ENCODE results near the gene COL4A4.

GRCh38 chr2:227183657-227184367 is 19.8 kb upstream of the COL4A4 start:
- TF ChIP-seq, protein P1, sequence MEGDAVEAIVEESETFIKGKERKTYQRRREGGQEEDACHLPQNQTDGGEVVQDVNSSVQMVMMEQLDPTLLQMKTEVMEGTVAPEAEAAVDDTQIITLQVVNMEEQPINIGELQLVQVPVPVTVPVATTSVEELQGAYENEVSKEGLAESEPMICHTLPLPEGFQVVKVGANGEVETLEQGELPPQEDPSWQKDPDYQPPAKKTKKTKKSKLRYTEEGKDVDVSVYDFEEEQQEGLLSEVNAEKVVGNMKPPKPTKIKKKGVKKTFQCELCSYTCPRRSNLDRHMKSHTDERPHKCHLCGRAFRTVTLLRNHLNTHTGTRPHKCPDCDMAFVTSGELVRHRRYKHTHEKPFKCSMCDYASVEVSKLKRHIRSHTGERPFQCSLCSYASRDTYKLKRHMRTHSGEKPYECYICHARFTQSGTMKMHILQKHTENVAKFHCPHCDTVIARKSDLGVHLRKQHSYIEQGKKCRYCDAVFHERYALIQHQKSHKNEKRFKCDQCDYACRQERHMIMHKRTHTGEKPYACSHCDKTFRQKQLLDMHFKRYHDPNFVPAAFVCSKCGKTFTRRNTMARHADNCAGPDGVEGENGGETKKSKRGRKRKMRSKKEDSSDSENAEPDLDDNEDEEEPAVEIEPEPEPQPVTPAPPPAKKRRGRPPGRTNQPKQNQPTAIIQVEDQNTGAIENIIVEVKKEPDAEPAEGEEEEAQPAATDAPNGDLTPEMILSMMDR (conservative IDR thresholded peaks at IDR 0.05; ENCODE audit: low read depth in 2 of 2), result no peak
- TF ChIP-seq, protein P2, sequence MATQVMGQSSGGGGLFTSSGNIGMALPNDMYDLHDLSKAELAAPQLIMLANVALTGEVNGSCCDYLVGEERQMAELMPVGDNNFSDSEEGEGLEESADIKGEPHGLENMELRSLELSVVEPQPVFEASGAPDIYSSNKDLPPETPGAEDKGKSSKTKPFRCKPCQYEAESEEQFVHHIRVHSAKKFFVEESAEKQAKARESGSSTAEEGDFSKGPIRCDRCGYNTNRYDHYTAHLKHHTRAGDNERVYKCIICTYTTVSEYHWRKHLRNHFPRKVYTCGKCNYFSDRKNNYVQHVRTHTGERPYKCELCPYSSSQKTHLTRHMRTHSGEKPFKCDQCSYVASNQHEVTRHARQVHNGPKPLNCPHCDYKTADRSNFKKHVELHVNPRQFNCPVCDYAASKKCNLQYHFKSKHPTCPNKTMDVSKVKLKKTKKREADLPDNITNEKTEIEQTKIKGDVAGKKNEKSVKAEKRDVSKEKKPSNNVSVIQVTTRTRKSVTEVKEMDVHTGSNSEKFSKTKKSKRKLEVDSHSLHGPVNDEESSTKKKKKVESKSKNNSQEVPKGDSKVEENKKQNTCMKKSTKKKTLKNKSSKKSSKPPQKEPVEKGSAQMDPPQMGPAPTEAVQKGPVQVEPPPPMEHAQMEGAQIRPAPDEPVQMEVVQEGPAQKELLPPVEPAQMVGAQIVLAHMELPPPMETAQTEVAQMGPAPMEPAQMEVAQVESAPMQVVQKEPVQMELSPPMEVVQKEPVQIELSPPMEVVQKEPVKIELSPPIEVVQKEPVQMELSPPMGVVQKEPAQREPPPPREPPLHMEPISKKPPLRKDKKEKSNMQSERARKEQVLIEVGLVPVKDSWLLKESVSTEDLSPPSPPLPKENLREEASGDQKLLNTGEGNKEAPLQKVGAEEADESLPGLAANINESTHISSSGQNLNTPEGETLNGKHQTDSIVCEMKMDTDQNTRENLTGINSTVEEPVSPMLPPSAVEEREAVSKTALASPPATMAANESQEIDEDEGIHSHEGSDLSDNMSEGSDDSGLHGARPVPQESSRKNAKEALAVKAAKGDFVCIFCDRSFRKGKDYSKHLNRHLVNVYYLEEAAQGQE (IDR thresholded peaks at IDR 0.05; ENCODE audit: unreplicated experiment), result no peak
- TF ChIP-seq EZH2 (IDR thresholded peaks at IDR 0.05; ENCODE audit: low read depth, unreplicated experiment) (no peak), POLR2AphosphoS5 (IDR thresholded peaks at IDR 0.05; ENCODE audit: low read depth) (no peak), ETS1 (IDR thresholded peaks at IDR 0.05) (no peak), STAT1 (IDR thresholded peaks at IDR 0.05; ENCODE audit: unreplicated experiment) (no peak), EZH2phosphoT487 (IDR thresholded peaks at IDR 0.05; ENCODE audit: unreplicated experiment) (no peak), ZNF331 (CRISPR knock-in tag; IDR thresholded peaks at IDR 0.05; ENCODE audit: low read depth) (no peak), CREB1 (CRISPR knock-in tag; IDR thresholded peaks at IDR 0.05; ENCODE audit: low read depth) (no peak), JUNB (IDR thresholded peaks at IDR 0.05; ENCODE audit: unreplicated experiment) (no peak)
